HepG2 (cell line): ENCODE results near the gene CCDC9B. TPM values are rescaled to one million over a fixed set of nuclear protein-coding genes. Genes with fewer than 3 reads are reported as not detected.

Experiments used
- ATAC-seq: fragments of 200-7000 bp; cut with Tn5 transposase; 3 replicates; pipeline ENCODE4 v1.9.1; 2020; ENCODE audit warnings: mild to moderate bottlenecking, moderate library complexity
- BruUV-seq: library from RNA; stranded (reverse); fragments of 400-500 nt; replicated peaks from 2 replicates; lab custom pipeline; 2021; lab: Mats Ljungman, UMichigan
- CTCF ChIA-PET: fragments of 300-600 bp; formaldehyde crosslinking; extraction: SDS; loops from one replicate; lab custom pipeline; 2021; ENCODE audit warnings: low total read pairs, inconsistent platforms, low intra/inter-chr PET ratio; lab: Yijun Ruan, JAX
- POLR2A ChIA-PET: fragments of 350-600 bp; sonication (Branson Sonifier 250); formaldehyde crosslinking; loops from one replicate; lab custom pipeline; 2020; ENCODE audit warnings: antibody characterized with exemption, inconsistent platforms; lab: Yijun Ruan, JAX
- DNase-seq: peaks from one replicate; pipeline ENCODE4 v3.0.0-alpha.2; 2015; ENCODE audit warnings: low spot score
- FAIRE-seq: peaks from 3 replicates; lab custom pipeline; 2011; peaks lifted over from hg19 to GRCh38; lab: Jason Lieb, UNC
- H2AFZ ChIP-seq: one replicate; pipeline ENCODE4 v1.6.1; 2011; ENCODE audit warnings: low read length, inconsistent platforms
- H3K27ac ChIP-seq: fragments of 300-600 bp; 3 replicates; pipeline ENCODE4 v1.8.0; 2011; ENCODE audit warnings: mixed run types, mild to moderate bottlenecking, mixed read lengths, low read length, inconsistent platforms; ENCODE audit not compliant: insufficient read depth; ENCODE audit errors: extremely low read length
- H3K27me3 ChIP-seq, 2 experiments: fragments of 200-600 bp in 1 of 2; 2 replicates in 1 of 2; 3 replicates in 1 of 2; pipeline versions ENCODE4 v1.6.0 to v1.8.0; 2011; ENCODE audit warnings: low read length in 2 of 2, mild to moderate bottlenecking in 2 of 2, moderate library complexity in 2 of 2, inconsistent platforms in 1 of 2; ENCODE audit not compliant: insufficient read depth in 2 of 2, control insufficient read depth in 1 of 2
- H3K36me3 ChIP-seq, 2 experiments: fragments of 200-600 bp in 1 of 2; replicated peaks in 1 of 2; 2 replicates in 1 of 2; 3 replicates in 1 of 2; pipeline versions ENCODE4 v1.5.1 to v1.8.0; 2011; ENCODE audit warnings: low read length in 2 of 2, inconsistent platforms in 1 of 2; ENCODE audit not compliant: insufficient read depth in 2 of 2, control insufficient read depth in 1 of 2
- H3K4me1 ChIP-seq: 2 replicates; pipeline ENCODE4 v1.5.1; 2012; ENCODE audit warnings: low read length, inconsistent platforms; ENCODE audit not compliant: insufficient read depth
- H3K4me2 ChIP-seq: 2 replicates; pipeline ENCODE4 v1.6.0; 2011; ENCODE audit warnings: low read depth, low read length, inconsistent platforms
- H3K4me3 ChIP-seq, 3 experiments: fragments of 200-600 bp in 1 of 3; sonication (generic), shearing (Covaris generic) in 1 of 3; replicated peaks in 1 of 3; 2 replicates each; pipeline ENCODE4 v1.5.1; 2011 to 2016; ENCODE audit warnings: low read length in 3 of 3, inconsistent platforms in 2 of 3, low read depth in 2 of 3, mild to moderate bottlenecking in 2 of 3, control low read depth in 1 of 3, mixed read lengths in 1 of 3; ENCODE audit not compliant: insufficient read depth in 1 of 3
- H3K79me2 ChIP-seq: one replicate; pipeline ENCODE4 v1.6.1; 2011; ENCODE audit warnings: low read length, inconsistent platforms; ENCODE audit not compliant: insufficient read depth
- H3K9ac ChIP-seq: 2 replicates; pipeline ENCODE4 v1.6.0; 2011; ENCODE audit warnings: mild to moderate bottlenecking, low read depth, low read length, inconsistent platforms; ENCODE audit not compliant: insufficient read depth
- H3K9me3 ChIP-seq: 2 replicates; pipeline ENCODE4 v1.5.1; 2012; ENCODE audit warnings: mild to moderate bottlenecking, low read length
- H4K20me1 ChIP-seq: 2 replicates; pipeline ENCODE4 v1.6.0; 2011; ENCODE audit warnings: inconsistent platforms, mild to moderate bottlenecking, low read length, moderate library complexity; ENCODE audit not compliant: insufficient read depth
- CSRNP2 ChIP-seq: sonication (generic); formaldehyde crosslinking; conservative IDR thresholded peaks from 2 replicates; pipeline ENCODE4 v1.8.0; 2022; ENCODE audit warnings: low read depth, missing genetic modification reagents
- KDM3A ChIP-seq: IDR thresholded peaks from 2 replicates; pipeline ENCODE4 v1.6.1; 2018; ENCODE audit warnings: low read depth, missing compliant biosample characterization
- NRL ChIP-seq: sonication (generic); formaldehyde crosslinking; IDR thresholded peaks from 2 replicates; pipeline ENCODE4 v1.5.0; 2020; ENCODE audit warnings: missing genetic modification reagents, mild to moderate bottlenecking, moderate library complexity, borderline replicate concordance
- POGK ChIP-seq: sonication (generic); formaldehyde crosslinking; conservative IDR thresholded peaks from 2 replicates; pipeline ENCODE4 v1.8.0; 2022; ENCODE audit warnings: mild to moderate bottlenecking, moderate library complexity, missing genetic modification reagents
- RFXAP ChIP-seq: sonication (generic); formaldehyde crosslinking; IDR thresholded peaks from 2 replicates; pipeline ENCODE4 v1.4.0; 2020; ENCODE audit warnings: missing genetic modification reagents, borderline replicate concordance
- SMAD1 ChIP-seq: sonication (generic); formaldehyde crosslinking; IDR thresholded peaks from 2 replicates; pipeline ENCODE4 v1.4.0; 2020; ENCODE audit warnings: missing genetic modification reagents, low read depth, mild to moderate bottlenecking, borderline replicate concordance
- SMC3 ChIP-seq: IDR thresholded peaks from 2 replicates; pipeline ENCODE4 v1.6.1; 2011; ENCODE audit warnings: low read length, improper control_type of control experiment
- U2AF1 ChIP-seq: fragments of 200-400 bp; formaldehyde crosslinking; optimal IDR thresholded peaks from 2 replicates; pipeline ENCODE3; 2017; ENCODE audit warnings: mild to moderate bottlenecking, low read depth, low read length
- ZBTB26 ChIP-seq: IDR thresholded peaks from 2 replicates; pipeline ENCODE4 v1.6.1; 2016; ENCODE audit warnings: missing compliant biosample characterization, missing genetic modification reagents, borderline replicate concordance
- ZNF629 ChIP-seq: sonication (generic); formaldehyde crosslinking; conservative IDR thresholded peaks from 2 replicates; pipeline ENCODE4 v1.5.0; 2020; ENCODE audit warnings: missing genetic modification reagents
- ZSCAN22 ChIP-seq: sonication (generic); formaldehyde crosslinking; IDR thresholded peaks from 2 replicates; pipeline ENCODE4 v1.4.0; 2020; ENCODE audit warnings: mild to moderate bottlenecking, missing genetic modification reagents
- WGBS: methylation state at CpG from one replicate; pipeline ENCODE4 v1.1.6; 2017; ENCODE audit warnings: low lambda C conversion rate; 5-methylcytosine and 5-hydroxymethylcytosine counted together
- in situ Hi-C: cut with HindIII; loops from 2 replicates; pipeline ENCODE4 v1.10.0; 2017; ENCODE audit warnings: low pct_unique_long_range_greater_than_20kb; ENCODE audit not compliant: extremely low pct_ligation_motif_present
- intact Hi-C: fragments of 100-400 bp; cut with micrococcal nuclease; formaldehyde crosslinking; loops from one replicate; pipeline ENCODE4 v1.10.0; 2022; ENCODE audit not compliant: unreplicated experiment
- polyA plus RNA-seq, 8 experiments: library from polyadenylated mRNA; depleted of rRNA in 3 of 8; stranded (reverse) in 7 of 8; unstranded in 1 of 8; fragments of >200 nt; fragmentation: Illumina TruSeq in 4 of 8; extraction: Trizol in 4 of 8; gene quantifications; 2 replicates each; pipeline versions ENCODE4 v1.2.1 to v1.2.3, GENCODE V29; 2011 to 2016; ENCODE audit warnings: low read depth in 4 of 8, missing spikeins in 1 of 8, mixed read lengths in 1 of 8; ENCODE audit not compliant: insufficient read depth in 1 of 8
- total RNA-seq, 5 experiments: library from RNA; depleted of rRNA; stranded (reverse); fragments of >200 nt; fragmentation: Illumina TruSeq; extraction: Trizol; gene quantifications; 2 replicates each; pipeline ENCODE4 v1.2.3, GENCODE V29; 2016; ENCODE audit warnings: low read depth in 1 of 5

Gene CCDC9B
- total and polyA plus RNA-seq, 2 of the 13 experiments (the other 11 are each of a cell fraction or from before 2014, with no cell fraction given): 0.98 to 1.6 TPM

GRCh38 chr15:40285151-40285550 is 55.6 kb downstream of the CCDC9B start:
- in situ Hi-C loops (no loop called here), intact Hi-C loops (no loop called here)
- no TSS peak for BruUV-seq
- ChIA-PET CTCF (no interaction called here), POLR2A (no interaction called here)
- Histone ChIP-seq H3K9me3 (no peaks in the 10 kb centered on the region), H3K27me3 (peaks cover 17 to 91% of the 10 kb centered on the region in 2 experiments), H3K4me3 (no peak overlapping the region), H3K4me1 (no peaks in the 10 kb centered on the region), H4K20me1 (no peaks in the 10 kb centered on the region), H3K36me3 (no peaks in the 10 kb centered on the region), H3K9ac (no peak overlapping the region), H3K27ac (no peak overlapping the region), H3K4me2 (no peak overlapping the region), H2AFZ (no peak overlapping the region), H3K79me2 (no peaks in the 10 kb centered on the region)
- WGBS: 26% methylated on average over 4 of the region's 4 CpGs
- no peak for TF ChIP-seq KDM3A
- no peak for FAIRE-seq
- ATAC-seq: no peak
- DNase-seq: no peak

- POLR2A ChIA-PET: no interaction called here
- CTCF ChIA-PET: interaction anchor here (1.1 kb wide), 1 partner anchor 9 kb away, joined by 3 read pairs; no protein-coding TSS in a partner anchor
- TF ChIP-seq ZBTB26 (CRISPR knock-in tag) (no peak), SMAD1 (CRISPR knock-in tag) (no peak), ZNF629 (no peak), U2AF1 (no peak), POGK (no peak), NRL (CRISPR knock-in tag) (no peak), CSRNP2 (CRISPR knock-in tag) (no peak), RFXAP (no peak), ZSCAN22 (CRISPR knock-in tag) (no peak), SMC3 (no peak)
- DNase-seq: no peak
- Histone ChIP-seq H3K4me2 (no peak overlapping the region), H3K9me3 (no peaks in the 10 kb centered on the region), H3K4me3 (no peak overlapping the region), H4K20me1 (no peaks in the 10 kb centered on the region), H3K27ac (no peak overlapping the region), H3K4me1 (peaks cover 7% of the 10 kb centered on the region; the same call in 1 of the 2 replicates), H2AFZ (no peak overlapping the region), H3K79me2 (no peaks in the 10 kb centered on the region), H3K36me3 (no peaks in the 10 kb centered on the region), H3K9ac (no peak overlapping the region), H3K27me3 (peaks cover 15 to 88% of the 10 kb centered on the region in 2 experiments)
- ATAC-seq: no peak
- no TSS peak for BruUV-seq
- in situ Hi-C loops (no loop called here), intact Hi-C loops (no loop called here)
- 56% methylated on average over 14 of the region's 33 CpGs for WGBS
- FAIRE-seq: no peak
These were observed 57.0 kb downstream of the CCDC9B start for GRCh38 chr15:40283615-40284300.
